Measurements from ENCODE around the gene OR6Y1.

GRCh38 chr1:158600735-158601134 is 46.5 kb upstream of the OR6Y1 start:
- TF ChIP-seq POLR2A (IDR thresholded peaks at IDR 0.05) (no peak), CTCF (IDR thresholded peaks at IDR 0.05) (no peak), POLR2AphosphoS5 (IDR thresholded peaks at IDR 0.05) (no peak), EP300 (IDR thresholded peaks at IDR 0.05) (no peak)
